CD14-positive monocyte (primary cell): ENCODE measurements around the gene FHOD3. TPM values are rescaled to one million over a fixed set of nuclear protein-coding genes. Genes with fewer than 3 reads are reported as not detected.

Experiments used
- DNase-seq, 3 donors: peaks; one replicate each; pipeline ENCODE4 v3.0.0-alpha.2; 2011 to 2022
- H2AFZ ChIP-seq: 2 replicates; pipeline ENCODE4 v1.6.0; 2012; ENCODE audit warnings: mild to moderate bottlenecking, low read depth, low read length, inconsistent platforms; ENCODE audit not compliant: insufficient read depth, poor library complexity, severe bottlenecking
- H3K27ac ChIP-seq, 2 donors: 1 replicate in 1 of 2; 2 replicates in 1 of 2; pipeline ENCODE4 v1.5.1; 2012 to 2013; ENCODE audit warnings: low read length in 2 of 2, control low read depth in 1 of 2, inconsistent platforms in 1 of 2, low read depth in 1 of 2, mild to moderate bottlenecking in 1 of 2
- H3K27me3 ChIP-seq, 2 donors: one replicate each; pipeline versions ENCODE4 v1.6.0 to v1.6.1; 2011 to 2013; ENCODE audit warnings: low read length in 2 of 2; ENCODE audit not compliant: control insufficient read depth in 2 of 2, insufficient read depth in 2 of 2
- H3K36me3 ChIP-seq, 2 donors: replicated peaks in 1 of 2; 1 replicate in 1 of 2; 2 replicates in 1 of 2; pipeline versions ENCODE4 v1.5.1 to v1.6.1; 2012 to 2013; ENCODE audit warnings: low read length in 2 of 2, control low read depth in 1 of 2, inconsistent platforms in 1 of 2, mild to moderate bottlenecking in 1 of 2; ENCODE audit not compliant: insufficient read depth in 2 of 2, control insufficient read depth in 1 of 2
- H3K4me1 ChIP-seq, 2 donors: 1 replicate in 1 of 2; 2 replicates in 1 of 2; pipeline versions ENCODE4 v1.5.1 to v1.6.1; 2012 to 2013; ENCODE audit warnings: low read length in 2 of 2, control low read depth in 1 of 2, inconsistent platforms in 1 of 2, mild to moderate bottlenecking in 1 of 2, moderate library complexity in 1 of 2; ENCODE audit not compliant: insufficient read depth in 2 of 2, control insufficient read depth in 1 of 2
- H3K4me2 ChIP-seq: replicated peaks from 2 replicates; pipeline ENCODE3; 2012; ENCODE audit warnings: low read length, moderate library complexity, mild to moderate bottlenecking; ENCODE audit not compliant: poor library complexity, severe bottlenecking; ENCODE audit errors: extremely low read depth
- H3K4me3 ChIP-seq, 3 experiments: fragments of 200-600 bp in 1 of 3; sonication (generic) in 1 of 3; replicated peaks in 1 of 3; 1 replicate in 2 of 3; 2 replicates in 1 of 3; pipeline ENCODE4 v1.5.1; 2011 to 2013; ENCODE audit warnings: low read length in 3 of 3, mild to moderate bottlenecking in 3 of 3, control low read depth in 2 of 3, low read depth in 2 of 3, inconsistent platforms in 1 of 3, moderate library complexity in 1 of 3
- H3K79me2 ChIP-seq: 2 replicates; pipeline ENCODE4 v1.6.0; 2012; ENCODE audit warnings: mild to moderate bottlenecking, control low read depth, inconsistent platforms, low read length, moderate library complexity; ENCODE audit not compliant: insufficient read depth
- H3K9ac ChIP-seq: 2 replicates; pipeline ENCODE4 v1.6.0; 2017; ENCODE audit warnings: low read length, mild to moderate bottlenecking; ENCODE audit not compliant: insufficient read depth, poor library complexity, severe bottlenecking
- H3K9me3 ChIP-seq, 2 donors: replicated peaks in 1 of 2; 1 replicate in 1 of 2; 2 replicates in 1 of 2; pipeline versions ENCODE4 v1.5.1 to v1.6.1; 2012 to 2013; ENCODE audit warnings: low read length in 2 of 2, control low read depth in 1 of 2; ENCODE audit not compliant: control insufficient read depth in 1 of 2, insufficient read depth in 1 of 2
- H4K20me1 ChIP-seq: 2 replicates; pipeline ENCODE4 v1.6.0; 2012; ENCODE audit warnings: mild to moderate bottlenecking, low read length, control low read depth, moderate library complexity; ENCODE audit not compliant: insufficient read depth
- H3K27ac Mint-ChIP-seq, 7 donors: one replicate each; pipeline ENCODE4 v1.8.0; 2020; ENCODE audit warnings: mild to moderate bottlenecking in 7 of 7, mixed read lengths in 7 of 7, moderate library complexity in 6 of 7, inconsistent platforms in 2 of 7
- H3K27me3 Mint-ChIP-seq, 3 donors: one replicate each; pipeline ENCODE4 v1.8.0; 2021 to 2022; ENCODE audit warnings: low read depth in 3 of 3, mild to moderate bottlenecking in 3 of 3, mixed read lengths in 3 of 3, moderate library complexity in 3 of 3, inconsistent platforms in 1 of 3
- H3K36me3 Mint-ChIP-seq, 2 donors: one replicate each; pipeline ENCODE4 v1.8.0; 2020; ENCODE audit warnings: mixed read lengths in 2 of 2, inconsistent platforms in 1 of 2, mild to moderate bottlenecking in 1 of 2
- H3K4me1 Mint-ChIP-seq: one replicate; pipeline ENCODE4 v1.8.0; 2020; ENCODE audit warnings: mild to moderate bottlenecking, mixed read lengths
- H3K4me3 Mint-ChIP-seq, 2 donors: one replicate each; pipeline ENCODE4 v1.8.0; 2020; ENCODE audit warnings: mild to moderate bottlenecking in 2 of 2, mixed read lengths in 2 of 2, moderate library complexity in 1 of 2
- H3K9me3 Mint-ChIP-seq, 7 donors: one replicate each; pipeline ENCODE4 v1.8.0; 2020 to 2022; ENCODE audit warnings: mixed read lengths in 7 of 7, mild to moderate bottlenecking in 6 of 7, moderate library complexity in 6 of 7, inconsistent platforms in 2 of 7
- CTCF ChIP-seq: fragments of 200-600 bp; IDR thresholded peaks from one replicate; pipeline ENCODE4 v1.8.0; 2022; ENCODE audit warnings: antibody characterized with exemption, mild to moderate bottlenecking
- WGBS: methylation state at CpG from one replicate; pipeline ENCODE4 v1.1.5; 2013; ENCODE audit warnings: missing lambda C conversion rate; ENCODE audit not compliant: insufficient coverage; 5-methylcytosine and 5-hydroxymethylcytosine counted together
- intact Hi-C, 2 donors: fragments of 100-400 bp; cut with micrococcal nuclease; formaldehyde crosslinking; loops; one replicate each; pipeline versions ENCODE4 v1.15.0 to v1.15.1; 2023
- polyA plus RNA-seq, 3 donors: library from polyadenylated mRNA; depleted of rRNA in 1 of 3; unstranded in 2 of 3; stranded (reverse) in 1 of 3; fragments of 300-500 nt in 2 of 3; fragments of >200 nt in 1 of 3; fragmentation: Illumina TruSeq in 2 of 3; gene quantifications; 1 replicate in 2 of 3; 2 replicates in 1 of 3; pipeline ENCODE4 v1.2.3, GENCODE V29; 2012 to 2021

FHOD3 gene
- polyA plus RNA-seq, 3 donors: not detected

DNA sequence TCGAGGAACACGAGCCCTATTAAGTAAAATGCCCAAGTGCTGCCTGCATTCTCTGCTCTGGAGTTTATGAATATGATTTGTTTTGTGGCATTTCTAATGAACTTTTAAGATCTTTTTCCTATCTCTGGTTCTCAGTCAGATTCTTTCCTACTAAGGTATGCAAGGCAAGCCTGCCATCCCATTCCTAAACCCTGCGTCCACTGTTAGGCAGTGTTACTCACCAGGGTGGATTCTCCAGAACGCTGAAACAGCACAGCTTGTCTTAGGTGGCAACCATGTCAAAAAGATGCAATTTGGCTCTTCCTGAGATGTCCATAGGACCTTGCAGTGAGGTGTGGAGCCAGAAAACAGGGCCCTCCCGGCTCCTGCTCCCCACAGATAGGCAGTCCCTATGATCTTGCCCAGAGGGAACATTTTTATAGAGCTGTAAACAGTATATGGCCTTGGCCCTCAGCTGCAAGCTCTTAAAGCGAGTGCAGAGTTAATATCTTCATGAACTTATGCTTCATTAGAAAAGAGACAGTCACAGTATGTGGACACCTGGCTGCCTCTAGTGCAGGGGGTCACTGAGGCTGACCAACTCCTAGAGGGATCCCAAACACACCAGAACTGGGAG is 446.9 kb downstream of the FHOD3 start:
- WGBS: 89% methylated on average over 4 of the region's 6 CpGs
- H3K27me3 ChIP-seq: no peaks in the 10 kb centered on the region
- H3K4me3 Mint-ChIP-seq: no peak overlapping the region
- intact Hi-C loops: no loop called here
- no peak overlapping the region for H2AFZ ChIP-seq
- H3K4me3 ChIP-seq: no peak overlapping the region
- no peaks in the 10 kb centered on the region for H3K4me1 ChIP-seq
- no peaks in the 10 kb centered on the region for H3K4me1 Mint-ChIP-seq
- no peak overlapping the region for H3K9ac ChIP-seq
- H3K27ac ChIP-seq: no peak overlapping the region
- peaks cover 0 to 4% (median 2%) of the 10 kb centered on the region in 7 donors for H3K9me3 Mint-ChIP-seq
- H3K36me3 Mint-ChIP-seq: no peaks in the 10 kb centered on the region
- no peak overlapping the region for H3K27ac Mint-ChIP-seq
- no peak for DNase-seq
- H3K4me2 ChIP-seq: no peak overlapping the region
- no peaks in the 10 kb centered on the region for H3K9me3 ChIP-seq
- H3K27me3 Mint-ChIP-seq: peaks cover 0 to 5% (median 0%) of the 10 kb centered on the region in 3 donors
- H4K20me1 ChIP-seq: no peaks in the 10 kb centered on the region
- H3K79me2 ChIP-seq: no peaks in the 10 kb centered on the region
- TF ChIP-seq CTCF: no peak
- no peaks in the 10 kb centered on the region for H3K36me3 ChIP-seq

DNA sequence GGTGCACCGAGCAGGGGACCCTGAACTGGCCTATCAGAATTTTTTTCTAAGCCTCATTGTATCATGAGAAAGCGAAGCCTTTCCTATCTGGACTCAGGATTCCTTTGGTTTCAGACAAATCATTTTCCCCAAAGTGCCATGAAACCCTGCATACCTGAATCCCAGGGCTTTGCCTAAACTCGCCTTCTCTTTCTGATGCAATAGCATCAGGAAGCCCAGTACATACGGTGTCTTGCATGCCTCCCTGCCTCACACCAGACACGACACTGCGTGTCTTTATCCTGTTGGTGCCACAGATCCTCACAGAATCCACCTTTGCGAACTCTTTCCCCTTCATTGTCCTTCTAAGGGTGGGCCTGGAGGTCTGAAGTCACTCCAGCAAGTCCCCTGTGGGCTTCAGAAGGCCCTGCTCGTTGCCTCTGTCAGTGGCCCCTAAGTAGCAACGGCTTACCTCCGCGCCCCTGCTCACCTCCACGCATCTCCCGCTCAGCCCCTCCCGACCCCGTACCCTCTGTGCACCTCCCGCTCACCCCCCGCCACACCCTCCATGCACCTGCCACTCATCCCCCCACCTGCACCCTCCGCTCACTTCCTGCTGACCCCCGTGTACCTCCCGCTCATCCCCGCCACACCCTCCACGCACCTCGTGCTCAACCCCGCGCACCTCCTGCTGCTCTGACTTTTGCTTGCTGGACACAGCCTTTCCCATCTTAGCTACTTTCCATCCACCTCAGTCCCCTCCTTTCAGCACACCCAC is 447.9 kb downstream of the FHOD3 start:
- Mint-ChIP-seq H3K4me1 (no peaks in the 10 kb centered on the region), H3K9me3 (peaks cover 0 to 9% (median 2%) of the 10 kb centered on the region in 7 donors), H3K27ac (no peak overlapping the region), H3K27me3 (peaks cover 0 to 3% (median 0%) of the 10 kb centered on the region in 3 donors), H3K4me3 (no peak overlapping the region), H3K36me3 (no peaks in the 10 kb centered on the region)
- DNase-seq: no peak
- no peaks in the 10 kb centered on the region for H3K36me3 ChIP-seq
- no peaks in the 10 kb centered on the region for H3K9me3 ChIP-seq
- no peaks in the 10 kb centered on the region for H3K4me1 ChIP-seq
- intact Hi-C loops: no loop called here
- no peaks in the 10 kb centered on the region for H4K20me1 ChIP-seq
- TF ChIP-seq CTCF: no peak
- H3K79me2 ChIP-seq: no peaks in the 10 kb centered on the region
- H2AFZ ChIP-seq: no peak overlapping the region
- no peak overlapping the region for H3K9ac ChIP-seq
- no peaks in the 10 kb centered on the region for H3K27me3 ChIP-seq
- H3K27ac ChIP-seq: no peak overlapping the region
- H3K4me2 ChIP-seq: no peak overlapping the region
- WGBS: 92% methylated on average over 24 of the region's 25 CpGs
- no peak overlapping the region for H3K4me3 ChIP-seq
